Measurements from ENCODE around the gene LRTM2.

DNA sequence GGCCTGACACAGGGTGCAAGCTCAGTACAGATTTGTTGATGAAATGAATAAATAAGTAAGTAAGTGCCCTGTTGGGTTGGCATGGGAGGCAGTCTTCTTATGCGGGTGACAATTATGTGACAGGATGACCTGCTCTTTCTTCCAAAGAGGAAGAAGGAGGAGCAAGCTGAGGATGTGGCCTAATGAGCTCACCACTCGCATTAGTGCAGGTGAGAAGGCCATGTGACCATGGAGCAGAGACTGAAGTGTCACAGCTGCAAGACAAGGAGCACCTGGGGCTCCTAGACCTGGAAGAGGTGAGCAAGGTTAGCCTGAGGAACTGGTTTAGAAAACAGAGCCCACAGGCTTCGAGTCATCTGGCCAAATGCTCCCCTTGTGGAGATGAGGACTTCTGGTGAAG, 34.9 kb downstream of the LRTM2 start:
- TF ChIP-seq, protein P1, sequence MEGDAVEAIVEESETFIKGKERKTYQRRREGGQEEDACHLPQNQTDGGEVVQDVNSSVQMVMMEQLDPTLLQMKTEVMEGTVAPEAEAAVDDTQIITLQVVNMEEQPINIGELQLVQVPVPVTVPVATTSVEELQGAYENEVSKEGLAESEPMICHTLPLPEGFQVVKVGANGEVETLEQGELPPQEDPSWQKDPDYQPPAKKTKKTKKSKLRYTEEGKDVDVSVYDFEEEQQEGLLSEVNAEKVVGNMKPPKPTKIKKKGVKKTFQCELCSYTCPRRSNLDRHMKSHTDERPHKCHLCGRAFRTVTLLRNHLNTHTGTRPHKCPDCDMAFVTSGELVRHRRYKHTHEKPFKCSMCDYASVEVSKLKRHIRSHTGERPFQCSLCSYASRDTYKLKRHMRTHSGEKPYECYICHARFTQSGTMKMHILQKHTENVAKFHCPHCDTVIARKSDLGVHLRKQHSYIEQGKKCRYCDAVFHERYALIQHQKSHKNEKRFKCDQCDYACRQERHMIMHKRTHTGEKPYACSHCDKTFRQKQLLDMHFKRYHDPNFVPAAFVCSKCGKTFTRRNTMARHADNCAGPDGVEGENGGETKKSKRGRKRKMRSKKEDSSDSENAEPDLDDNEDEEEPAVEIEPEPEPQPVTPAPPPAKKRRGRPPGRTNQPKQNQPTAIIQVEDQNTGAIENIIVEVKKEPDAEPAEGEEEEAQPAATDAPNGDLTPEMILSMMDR (IDR thresholded peaks at IDR 0.05): no peak
- no peak for TF ChIP-seq POLR2A (IDR thresholded peaks at IDR 0.05)

Data from vagina (tissue), 2 donors.